Panc1 (cell line): ENCODE data around the gene ADAMTS9. TPM values are rescaled to one million over a fixed set of nuclear protein-coding genes. Genes with fewer than 3 reads are reported as not detected.

Experiments used
- ATAC-seq: fragments of 200-7000 bp; cut with Tn5 transposase; 2 replicates; pipeline ENCODE4 v1.9.1; 2020; ENCODE audit warnings: mild to moderate bottlenecking, moderate library complexity
- BruUV-seq: library from RNA; stranded (reverse); fragments of 400-500 nt; replicated peaks from 2 replicates; lab custom pipeline; 2021; lab: Mats Ljungman, UMichigan
- CTCF ChIA-PET: fragments of 300-600 bp; sonication (Branson Sonifier 250); formaldehyde crosslinking; loops from one replicate; lab custom pipeline; 2022; ENCODE audit warnings: antibody characterized with exemption; lab: Charles Lee
- POLR2A ChIA-PET: fragments of 300-600 bp; sonication (Branson Sonifier 250); formaldehyde crosslinking; loops from one replicate; lab custom pipeline; 2022; ENCODE audit warnings: antibody characterized with exemption; lab: Charles Lee
- DNase-seq: peaks from one replicate; pipeline ENCODE4 v3.0.0-alpha.2; 2010; ENCODE audit warnings: low read depth, low spot score
- H3K27ac ChIP-seq: 2 replicates; pipeline ENCODE4 v1.5.1; 2011; ENCODE audit warnings: mild to moderate bottlenecking, low read length, inconsistent platforms
- H3K27me3 ChIP-seq: fragments of 200-500 bp; sonication (Bioruptor generic); 2 replicates; pipeline ENCODE4 v1.6.0; 2014; ENCODE audit warnings: low read length, inconsistent platforms; ENCODE audit not compliant: control insufficient read depth, insufficient read depth
- H3K36me3 ChIP-seq: fragments of 200-500 bp; sonication (Bioruptor generic); 2 replicates; pipeline ENCODE4 v1.5.1; 2014; ENCODE audit warnings: inconsistent platforms, mild to moderate bottlenecking, low read length, moderate library complexity; ENCODE audit not compliant: control insufficient read depth, insufficient read depth
- H3K4me1 ChIP-seq: 2 replicates; pipeline ENCODE4 v1.5.1; 2011; ENCODE audit warnings: inconsistent platforms, mild to moderate bottlenecking, low read length, moderate library complexity; ENCODE audit not compliant: control insufficient read depth, insufficient read depth
- H3K4me3 ChIP-seq, 2 experiments: 2 replicates each; pipeline ENCODE4 v1.5.1; 2011 to 2012; ENCODE audit warnings: low read depth in 2 of 2, low read length in 2 of 2, mild to moderate bottlenecking in 2 of 2, inconsistent platforms in 1 of 2, moderate library complexity in 1 of 2
- H3K9me3 ChIP-seq: fragments of 200-500 bp; sonication (Bioruptor generic); 2 replicates; pipeline ENCODE4 v1.5.1; 2014; ENCODE audit warnings: low read depth, mild to moderate bottlenecking, inconsistent platforms, low read length, moderate library complexity; ENCODE audit not compliant: control insufficient read depth, insufficient read depth
- CTCF ChIP-seq: fragments of 450-650 bp; IDR thresholded peaks from 2 replicates; pipeline ENCODE4 v1.5.1; 2017; ENCODE audit warnings: mild to moderate bottlenecking
- POLR2AphosphoS5 ChIP-seq: IDR thresholded peaks from 2 replicates; pipeline ENCODE4 v1.6.1; 2012; ENCODE audit warnings: mild to moderate bottlenecking, low read depth, low read length, moderate library complexity
- REST ChIP-seq, 2 experiments: IDR thresholded peaks; 2 replicates each; pipeline ENCODE4 v1.6.1; 2011 to 2012; ENCODE audit warnings: low read depth in 2 of 2, control low read depth in 1 of 2, low read length in 1 of 2, mild to moderate bottlenecking in 1 of 2, moderate library complexity in 1 of 2; ENCODE audit not compliant: insufficient read depth in 1 of 2
- SIN3A ChIP-seq: IDR thresholded peaks from 2 replicates; pipeline ENCODE4 v1.6.1; 2012; ENCODE audit warnings: low read depth, mild to moderate bottlenecking, low read length, moderate library complexity, borderline replicate concordance; ENCODE audit not compliant: insufficient read depth
- TCF7L2 ChIP-seq: IDR thresholded peaks from 2 replicates; pipeline ENCODE4 v1.6.1; 2011; ENCODE audit warnings: mild to moderate bottlenecking, low read depth, low read length, inconsistent platforms
- in situ Hi-C: cut with HindIII; loops from 2 replicates; pipeline ENCODE4 v1.10.0; 2016; ENCODE audit warnings: low sequenced_read_pairs, low pct_unique_long_range_greater_than_20kb
- intact Hi-C: fragments of 100-400 bp; cut with micrococcal nuclease; formaldehyde crosslinking; loops from one replicate; pipeline ENCODE4 v1.10.0; 2022; ENCODE audit not compliant: unreplicated experiment
- total RNA-seq: library from RNA; stranded (reverse); gene quantifications from one replicate; pipeline ENCODE4 v1.2.1, GENCODE V29; 2021; ENCODE audit not compliant: unreplicated experiment

Gene ADAMTS9
- total RNA-seq, 1 experiment from 2014 or later = 0.05 TPM

DNA sequence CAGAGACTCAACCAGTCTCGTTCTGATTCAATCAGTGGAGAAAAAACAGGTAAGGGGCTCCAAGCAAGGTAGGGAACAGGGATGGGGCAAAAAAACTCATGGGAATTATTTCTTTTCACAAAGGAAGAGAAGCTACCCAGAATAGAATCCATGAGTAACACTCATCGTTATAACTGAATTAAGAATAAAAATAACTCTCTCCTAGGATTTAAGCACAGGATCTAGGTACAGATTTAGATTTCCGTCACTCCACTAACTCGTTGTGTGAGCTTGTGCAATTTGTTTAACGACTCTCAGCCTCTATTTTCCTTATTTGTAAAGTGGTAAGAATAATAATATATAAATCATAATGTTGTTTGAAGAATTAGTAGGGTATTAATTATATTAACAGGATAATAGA is 68.6 kb downstream of the ADAMTS9 start:
- intact Hi-C loops = no loop called here
- POLR2A ChIA-PET = no interaction called here
- DNase-seq (no peak), ATAC-seq (no peak)
- no peaks in the 10 kb centered on the region for H3K36me3 ChIP-seq
- no peaks in the 10 kb centered on the region for H3K4me1 ChIP-seq
- H3K27me3 ChIP-seq = no peaks in the 10 kb centered on the region
- H3K4me3 ChIP-seq = no peak overlapping the region
- H3K27ac ChIP-seq = no peak overlapping the region
- CTCF ChIA-PET = no interaction called here
- no peaks in the 10 kb centered on the region for H3K9me3 ChIP-seq
- TF ChIP-seq SIN3A (no peak), POLR2AphosphoS5 (no peak), TCF7L2 (no peak), CTCF (no peak), REST (IDR thresholded peaks at IDR 0.05; ENCODE audit: insufficient read depth in 1 of 2, low read depth in 2 of 2, low read length in 1 of 2) (no peak)
- BruUV-seq = no TSS peak
- in situ Hi-C loops = no loop called here

DNA sequence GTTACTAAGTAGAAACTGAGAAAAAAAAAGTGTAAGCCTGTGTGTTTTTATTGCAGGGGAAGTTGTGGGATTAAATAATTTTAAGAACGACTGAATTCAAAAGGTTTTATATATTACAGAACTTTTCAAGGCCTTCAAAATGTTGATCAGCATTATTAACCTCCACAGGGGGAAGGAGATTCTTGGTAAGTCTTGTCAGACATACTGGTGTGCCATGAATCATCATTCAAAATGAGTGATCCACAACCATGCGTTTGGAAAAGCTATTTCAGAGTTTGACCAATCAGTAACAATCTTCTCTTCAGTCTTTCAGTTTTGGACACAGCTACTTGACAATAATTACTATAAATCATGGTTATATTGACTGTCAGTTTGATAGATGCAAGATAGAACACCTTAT is 70.2 kb downstream of the ADAMTS9 start:
- no peak overlapping the region for H3K27ac ChIP-seq
- ATAC-seq (no peak), DNase-seq (no peak)
- TF ChIP-seq POLR2AphosphoS5 = no peak
- TF ChIP-seq REST (IDR thresholded peaks at IDR 0.05; ENCODE audit: insufficient read depth in 1 of 2, low read depth in 2 of 2, low read length in 1 of 2) = no peak
- TF ChIP-seq SIN3A = no peak
- no peak for TF ChIP-seq CTCF
- TF ChIP-seq TCF7L2 = no peak
- H3K4me3 ChIP-seq = no peak overlapping the region
- in situ Hi-C loops (no loop called here), intact Hi-C loops (no loop called here)
- H3K4me1 ChIP-seq = no peaks in the 10 kb centered on the region
- no peaks in the 10 kb centered on the region for H3K9me3 ChIP-seq
- no peaks in the 10 kb centered on the region for H3K27me3 ChIP-seq
- H3K36me3 ChIP-seq = no peaks in the 10 kb centered on the region
- ChIA-PET POLR2A (no interaction called here), CTCF (no interaction called here)
- BruUV-seq = no TSS peak
